Measurements from ENCODE around the gene SLC12A8. TPM values are rescaled to one million over a fixed set of nuclear protein-coding genes. Genes with fewer than 3 reads are reported as not detected.

SLC12A8 gene
- total and polyA plus RNA-seq, 12 donors: 1.0 to 5.9 (median 1.8) TPM

GRCh38 chr3:125048282-125048681 is 164.3 kb downstream of the SLC12A8 start:
- no peak for DNase-seq
- Histone ChIP-seq H3K36me3 (replicated peaks in 1 of 2) (no peaks in the 10 kb centered on the region), H3K27ac (no peak overlapping the region), H3K4me1 (replicated peaks in 1 of 2) (peaks cover 7 to 47% of the 10 kb centered on the region in 2 donors), H3K4me3 (no peak overlapping the region), H3K27me3 (no peaks in the 10 kb centered on the region), H3K9me3 (replicated peaks in 1 of 3) (no peaks in the 10 kb centered on the region)
- TF ChIP-seq CTCF (IDR thresholded peaks at IDR 0.05): no peak
- no peak for TF ChIP-seq POLR2A (IDR thresholded peaks at IDR 0.05)
- 93 to 100% (median 95%) methylated on average over 3 of the region's 3 CpGs for WGBS, 4 donors
- intact Hi-C loops (cut with DNase I): no loop called here

GRCh38 chr3:125045965-125046364 is 166.6 kb downstream of the SLC12A8 start:
- Histone ChIP-seq H3K9me3 (replicated peaks in 1 of 3) (no peaks in the 10 kb centered on the region), H3K27ac (no peak overlapping the region), H3K27me3 (no peaks in the 10 kb centered on the region), H3K4me3 (no peak overlapping the region), H3K4me1 (replicated peaks in 1 of 2) (peaks cover 17 to 34% of the 10 kb centered on the region in 2 donors), H3K36me3 (replicated peaks in 1 of 2) (no peaks in the 10 kb centered on the region)
- 74 to 92% (median 75%) methylated on average over 2 of the region's 2 CpGs for WGBS, 4 donors
- no peak for DNase-seq
- intact Hi-C loops (cut with DNase I): no loop called here
- TF ChIP-seq POLR2A (IDR thresholded peaks at IDR 0.05) (no peak), CTCF (IDR thresholded peaks at IDR 0.05) (no peak)

- Histone ChIP-seq H3K27ac (peak overlapping the region in 1 of 5 donors; percentile 57), H3K4me3 (no peak overlapping the region), H3K9me3 (replicated peaks in 1 of 3) (no peaks in the 10 kb centered on the region), H3K27me3 (no peaks in the 10 kb centered on the region), H3K4me1 (replicated peaks in 1 of 2) (peaks cover 17 to 41% of the 10 kb centered on the region in 2 donors), H3K36me3 (replicated peaks in 1 of 2) (no peaks in the 10 kb centered on the region)
- no peak for DNase-seq
- WGBS, 4 donors: 63 to 77% (median 69%) methylated on average over 5 of the region's 5 CpGs
- intact Hi-C loops (cut with DNase I): no loop called here
- TF ChIP-seq CTCF (IDR thresholded peaks at IDR 0.05) (no peak), POLR2A (IDR thresholded peaks at IDR 0.05) (no peak)
These were observed 167.4 kb downstream of the SLC12A8 start for GRCh38 chr3:125045194-125045593.

- Histone ChIP-seq H3K4me3 (no peak overlapping the region), H3K9me3 (replicated peaks in 1 of 3) (no peaks in the 10 kb centered on the region), H3K36me3 (replicated peaks in 1 of 2) (no peaks in the 10 kb centered on the region), H3K27me3 (no peaks in the 10 kb centered on the region), H3K4me1 (replicated peaks in 1 of 2) (peaks cover 17 to 50% of the 10 kb centered on the region in 2 donors), H3K27ac (peak overlapping the region in 4 of 5 donors; percentile 65 to 73 (median 68))
- TF ChIP-seq POLR2A (IDR thresholded peaks at IDR 0.05): no peak
- no peak for TF ChIP-seq CTCF (IDR thresholded peaks at IDR 0.05)
- WGBS, 4 donors: 65 to 83% (median 73%) methylated on average over 20 of the region's 20 CpGs
- intact Hi-C loops (cut with DNase I): no loop called here
- DNase-seq: peak in 1 of 7 donors; percentile 22
These were observed 168.9 kb downstream of the SLC12A8 start for GRCh38 chr3:125043599-125044151.

Data from adrenal gland (tissue), 12 donors.